HFFc6 (cell line): ENCODE measurements around the gene FBRSL1. TPM values are rescaled to one million over a fixed set of nuclear protein-coding genes. Genes with fewer than 3 reads are reported as not detected.

Source experiments
- DNase-seq: peaks from one replicate; pipeline ENCODE4 v3.0.0-alpha.2; 2018
- H3K27ac Mint-ChIP-seq: 2 replicates; pipeline ENCODE4 v1.8.0; 2020; ENCODE audit warnings: mild to moderate bottlenecking, mixed read lengths
- H3K27me3 Mint-ChIP-seq: 2 replicates; pipeline ENCODE4 v1.8.0; 2021; ENCODE audit warnings: mild to moderate bottlenecking, moderate library complexity, mixed read lengths; ENCODE audit not compliant: insufficient read depth
- H3K36me3 Mint-ChIP-seq: 2 replicates; pipeline ENCODE4 v1.8.0; 2021; ENCODE audit warnings: low read depth, mixed read lengths
- H3K4me1 Mint-ChIP-seq: 2 replicates; pipeline ENCODE4 v1.8.0; 2020; ENCODE audit warnings: low read depth, mixed read lengths
- H3K4me3 Mint-ChIP-seq: 2 replicates; pipeline ENCODE4 v1.8.0; 2020; ENCODE audit warnings: mild to moderate bottlenecking, moderate library complexity, mixed read lengths
- H3K9me3 Mint-ChIP-seq: 2 replicates; pipeline ENCODE4 v1.8.0; 2020; ENCODE audit warnings: mild to moderate bottlenecking, mixed read lengths
- CTCF ChIP-seq: fragments of 200-600 bp; sonication (generic); IDR thresholded peaks from 2 replicates; pipeline ENCODE4 v1.5.0; 2021; ENCODE audit warnings: antibody characterized with exemption, mild to moderate bottlenecking
- total RNA-seq, 6 experiments: library from RNA; stranded (reverse); fragmentation: NEBNext Ultra II Directional; extraction: Animal tissue kit (Norgen Biotek cat#: 25700); gene quantifications; 2 replicates in 1 of 6; 3 replicates in 5 of 6; pipeline ENCODE4 v1.2.3, GENCODE V29; 2021

Gene FBRSL1
- total RNA-seq, 6 experiments from 2014 or later, result 25.1 to 34.0 (median 30.1) TPM

DNA sequence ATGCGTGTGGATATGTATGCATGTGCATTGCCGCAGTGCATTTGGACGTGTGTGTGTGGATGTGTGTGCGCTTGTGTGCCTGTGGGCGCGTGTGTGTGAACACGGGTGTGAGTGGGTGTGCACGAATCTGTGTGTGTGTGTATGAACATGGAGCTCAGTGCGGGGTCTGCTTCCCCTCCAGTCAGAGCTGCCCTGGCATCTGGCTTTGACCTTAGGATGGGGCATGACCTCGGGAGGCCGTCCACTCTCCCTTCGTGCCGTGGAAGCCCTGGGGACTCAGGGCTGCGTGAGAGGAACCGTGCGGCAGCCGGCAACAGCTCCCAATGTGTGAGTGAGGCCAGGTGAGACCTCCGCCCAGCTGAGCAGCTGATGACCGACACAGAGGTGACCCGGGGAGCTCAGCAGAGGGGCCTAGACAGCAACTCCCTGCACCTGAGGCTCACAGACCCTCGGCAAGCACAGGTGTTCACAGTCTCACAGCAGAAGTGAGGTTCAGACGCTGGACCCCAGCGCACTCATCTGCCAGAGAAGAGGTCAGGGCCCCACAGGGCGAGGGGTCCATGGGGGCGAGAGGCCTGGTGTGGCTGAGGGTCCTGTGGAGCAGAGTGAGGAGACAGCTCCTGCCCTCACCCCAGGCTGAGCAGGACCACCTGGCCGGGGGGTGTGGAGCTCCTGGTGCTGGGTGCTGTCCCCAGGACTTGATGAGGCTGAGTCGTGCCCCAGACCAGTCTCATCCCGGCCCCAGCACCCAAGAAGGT is 33.6 kb upstream of the FBRSL1 start:
- H3K9me3 Mint-ChIP-seq, result peaks cover 12% of the 10 kb centered on the region
- H3K4me3 Mint-ChIP-seq, result no peak overlapping the region
- TF ChIP-seq CTCF, result no peak
- no peaks in the 10 kb centered on the region for H3K4me1 Mint-ChIP-seq
- peaks cover 9% of the 10 kb centered on the region; the same call in 1 of the 2 replicates for H3K36me3 Mint-ChIP-seq
- peaks cover 19% of the 10 kb centered on the region for H3K27me3 Mint-ChIP-seq
- no peak overlapping the region for H3K27ac Mint-ChIP-seq
- no peak for DNase-seq

- no peak for TF ChIP-seq CTCF
- peaks cover 12% of the 10 kb centered on the region for H3K9me3 Mint-ChIP-seq
These were observed 32.9 kb upstream of the FBRSL1 start for GRCh38 chr12:132456944-132457495.

DNA sequence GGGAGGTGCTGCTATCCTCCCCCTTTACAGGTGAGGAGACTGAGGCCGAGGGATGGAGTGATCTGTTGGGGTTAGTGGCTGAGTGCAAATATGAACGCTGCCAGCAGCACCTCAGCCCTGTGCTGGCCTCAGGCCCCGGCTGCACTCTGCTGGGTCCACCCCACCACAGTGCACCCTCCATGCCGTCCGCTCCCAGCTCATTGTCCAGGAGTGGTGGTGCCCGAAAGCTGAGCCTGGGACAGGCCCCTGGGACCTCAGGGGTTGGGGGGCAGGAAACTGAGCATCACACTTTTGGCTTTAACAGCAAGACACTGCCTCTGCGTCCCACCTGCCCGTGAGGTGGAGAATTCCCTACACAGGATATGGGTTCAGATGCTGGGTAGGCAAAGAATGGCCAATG is 31.5 kb upstream of the FBRSL1 start:
- Mint-ChIP-seq H3K27me3 (peaks cover 6% of the 10 kb centered on the region), H3K4me1 (no peaks in the 10 kb centered on the region), H3K36me3 (peaks cover 9% of the 10 kb centered on the region; the same call in 1 of the 2 replicates), H3K27ac (no peak overlapping the region), H3K4me3 (no peak overlapping the region), H3K9me3 (peaks cover 12% of the 10 kb centered on the region)
- no peak for DNase-seq
- TF ChIP-seq CTCF, result no peak

More at GRCh38 chr12:132456944-132457495, 32.9 kb upstream of the FBRSL1 start:
- H3K4me1 Mint-ChIP-seq, result no peaks in the 10 kb centered on the region
- no peak for DNase-seq
- peaks cover 14% of the 10 kb centered on the region for H3K27me3 Mint-ChIP-seq
- no peak overlapping the region for H3K4me3 Mint-ChIP-seq
- no peak overlapping the region for H3K27ac Mint-ChIP-seq
- peaks cover 9% of the 10 kb centered on the region; the same call in 1 of the 2 replicates for H3K36me3 Mint-ChIP-seq

DNA sequence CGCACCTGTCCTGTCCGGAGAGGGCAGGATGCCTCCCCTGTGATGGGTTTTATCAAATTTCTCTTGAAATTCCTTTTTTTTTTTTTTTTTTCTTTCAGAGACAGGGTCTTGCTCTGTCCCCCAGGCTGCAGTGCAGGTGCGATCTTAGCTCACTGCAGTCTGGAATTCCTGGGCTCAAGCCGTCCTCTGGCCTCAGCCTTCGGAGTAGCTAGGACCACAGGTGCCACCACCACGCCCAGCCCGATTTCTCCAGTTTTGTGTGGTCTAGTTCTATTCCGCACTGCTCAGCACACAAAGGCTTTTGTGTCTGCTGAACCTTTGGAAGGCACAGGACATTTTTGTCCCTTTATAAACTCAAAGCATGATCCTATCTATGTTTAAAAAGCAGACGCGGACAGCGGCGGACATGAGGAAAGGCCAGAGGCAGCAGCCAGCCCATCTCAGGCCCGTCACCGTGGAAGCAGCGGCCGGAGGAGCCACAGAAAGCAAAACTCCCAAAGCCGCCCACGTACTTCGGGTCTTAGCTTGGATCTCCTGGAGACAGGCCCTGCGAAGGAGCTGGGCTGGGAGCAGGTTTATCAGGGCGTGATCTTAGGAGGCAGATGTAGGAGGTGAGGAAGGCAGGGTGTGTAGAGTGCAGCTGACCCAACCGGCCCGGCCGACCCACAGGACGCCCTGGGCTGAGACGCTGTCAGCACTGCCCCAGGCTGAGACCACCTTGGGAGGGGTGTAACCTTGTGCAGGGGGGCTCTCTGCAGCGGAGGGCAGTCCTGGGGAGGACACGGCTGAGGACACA is 30.9 kb upstream of the FBRSL1 start:
- Mint-ChIP-seq H3K4me3 (no peak overlapping the region), H3K36me3 (peaks cover 9% of the 10 kb centered on the region; the same call in 1 of the 2 replicates), H3K9me3 (peaks cover 12% of the 10 kb centered on the region)

More for the DNA sequence above, 30.9 kb upstream of the FBRSL1 start:
- H3K4me1 Mint-ChIP-seq, result no peaks in the 10 kb centered on the region
- no peak for DNase-seq
- no peak overlapping the region for H3K27ac Mint-ChIP-seq
- no peak for TF ChIP-seq CTCF
- H3K27me3 Mint-ChIP-seq, result peaks cover 5% of the 10 kb centered on the region
